CD4-positive, CD25-positive, alpha-beta regulatory T cell (primary cell): Measurements from ENCODE around the gene MYH14. TPM values are rescaled to one million over a fixed set of nuclear protein-coding genes. Genes with fewer than 3 reads are reported as not detected.

ENCODE experiments used
- ATAC-seq, 2 donors: fragments of 150-1000 bp; cut with Tn5 transposase; one replicate each; pipeline ENCODE4 v1.10.0; 2021; ENCODE audit warnings: low read depth in 2 of 2, moderate number of reproducible peaks in 2 of 2, moderate library complexity in 1 of 2
- DNase-seq, 3 donors: peaks; one replicate each; pipeline versions ENCODE4 v3.0.0 to v3.0.0-alpha.2; 2012 to 2022; ENCODE audit warnings: mixed read lengths in 1 of 3
- H3K27ac ChIP-seq: one replicate; pipeline ENCODE4 v1.7.0; 2013; ENCODE audit warnings: mild to moderate bottlenecking, low read length; ENCODE audit not compliant: insufficient read depth, poor library complexity, severe bottlenecking
- H3K27me3 ChIP-seq: one replicate; pipeline ENCODE4 v1.7.0; 2013; ENCODE audit warnings: low read length; ENCODE audit not compliant: control insufficient read depth, insufficient read depth
- H3K36me3 ChIP-seq: one replicate; pipeline ENCODE4 v1.7.0; 2013; ENCODE audit warnings: mild to moderate bottlenecking, low read length, moderate library complexity; ENCODE audit not compliant: control insufficient read depth, insufficient read depth
- H3K4me1 ChIP-seq: 2 replicates; pipeline ENCODE4 v1.7.0; 2013; ENCODE audit warnings: mild to moderate bottlenecking, low read length; ENCODE audit not compliant: insufficient read depth, control insufficient read depth, poor library complexity, severe bottlenecking
- H3K4me3 ChIP-seq: one replicate; pipeline ENCODE4 v1.7.0; 2013; ENCODE audit warnings: low read depth, mild to moderate bottlenecking, low read length, moderate library complexity
- H3K9me3 ChIP-seq, 2 experiments: 1 replicate in 1 of 2; 2 replicates in 1 of 2; pipeline ENCODE4 v1.7.0; 2013; ENCODE audit warnings: low read length in 2 of 2, mild to moderate bottlenecking in 1 of 2, moderate library complexity in 1 of 2; ENCODE audit not compliant: control insufficient read depth in 2 of 2
- H3K27ac Mint-ChIP-seq, 3 donors: one replicate each; pipeline ENCODE4 v1.8.0; 2020 to 2022; ENCODE audit warnings: mild to moderate bottlenecking in 3 of 3, mixed read lengths in 3 of 3, moderate library complexity in 2 of 3
- H3K27me3 Mint-ChIP-seq: one replicate; pipeline ENCODE4 v1.8.0; 2022; ENCODE audit warnings: mild to moderate bottlenecking, mixed read lengths
- H3K36me3 Mint-ChIP-seq: one replicate; pipeline ENCODE4 v1.8.0; 2020; ENCODE audit warnings: mixed read lengths
- H3K4me1 Mint-ChIP-seq, 4 donors: one replicate each; pipeline ENCODE4 v1.8.0; 2020 to 2022; ENCODE audit warnings: mixed read lengths in 4 of 4, mild to moderate bottlenecking in 1 of 4
- H3K4me3 Mint-ChIP-seq, 4 donors: one replicate each; pipeline ENCODE4 v1.8.0; 2020 to 2022; ENCODE audit warnings: mild to moderate bottlenecking in 4 of 4, mixed read lengths in 4 of 4, moderate library complexity in 3 of 4
- H3K9me3 Mint-ChIP-seq, 7 donors: one replicate each; pipeline ENCODE4 v1.8.0; 2020 to 2022; ENCODE audit warnings: mixed read lengths in 7 of 7, mild to moderate bottlenecking in 3 of 7, moderate library complexity in 2 of 7
- polyA plus RNA-seq, 4 donors: library from polyadenylated mRNA; unstranded; fragments of 300-500 nt; fragmentation: Illumina TruSeq; gene quantifications; one replicate each; pipeline ENCODE4 v1.2.3, GENCODE V29; 2021
- total RNA-seq: library from RNA; stranded (reverse); gene quantifications from one replicate; pipeline ENCODE4 v1.2.3, GENCODE V29; 2022

Gene MYH14
- total and polyA plus RNA-seq, 5 donors from 2014 or later, result not detected

- no peaks in the 10 kb centered on the region for H3K4me1 ChIP-seq
- H3K27ac ChIP-seq, result no peak overlapping the region
- H3K36me3 ChIP-seq, result no peaks in the 10 kb centered on the region
- Mint-ChIP-seq H3K27me3 (peaks cover 5% of the 10 kb centered on the region), H3K27ac (no peak overlapping the region), H3K9me3 (peaks cover 0 to 18% (median 6%) of the 10 kb centered on the region in 7 donors), H3K4me3 (no peak overlapping the region), H3K4me1 (no peaks in the 10 kb centered on the region), H3K36me3 (no peaks in the 10 kb centered on the region)
- H3K4me3 ChIP-seq, result no peak overlapping the region
- DNase-seq (no peak), ATAC-seq (no peak)
- H3K27me3 ChIP-seq, result no peaks in the 10 kb centered on the region
- peaks cover 6 to 20% of the 10 kb centered on the region in 2 experiments for H3K9me3 ChIP-seq
These were observed 47.2 kb downstream of the MYH14 start for GRCh38 chr19:50250450-50251136.

GRCh38 chr19:50252111-50252886, 48.9 kb downstream of the MYH14 start:
- H3K4me1 Mint-ChIP-seq, result no peaks in the 10 kb centered on the region
- no peak overlapping the region for H3K27ac Mint-ChIP-seq
- no peak overlapping the region for H3K4me3 ChIP-seq
- no peaks in the 10 kb centered on the region for H3K4me1 ChIP-seq
- no peak for ATAC-seq
- no peaks in the 10 kb centered on the region for H3K36me3 ChIP-seq
- DNase-seq, result peak in 1 of 3 donors; percentile 4
- no peak overlapping the region for H3K27ac ChIP-seq
- no peak overlapping the region for H3K4me3 Mint-ChIP-seq
- H3K36me3 Mint-ChIP-seq, result no peaks in the 10 kb centered on the region
- peaks cover 0 to 18% (median 6%) of the 10 kb centered on the region in 7 donors for H3K9me3 Mint-ChIP-seq
- peaks cover 6 to 20% of the 10 kb centered on the region in 2 experiments for H3K9me3 ChIP-seq
- H3K27me3 ChIP-seq, result no peaks in the 10 kb centered on the region
- H3K27me3 Mint-ChIP-seq, result peaks cover 4% of the 10 kb centered on the region

GRCh38 chr19:50252887-50253268, 49.5 kb downstream of the MYH14 start:
- Mint-ChIP-seq H3K36me3 (no peaks in the 10 kb centered on the region), H3K27me3 (peaks cover 4% of the 10 kb centered on the region), H3K4me1 (no peaks in the 10 kb centered on the region), H3K9me3 (peaks cover 0 to 18% (median 6%) of the 10 kb centered on the region in 7 donors), H3K4me3 (no peak overlapping the region), H3K27ac (no peak overlapping the region)
- H3K36me3 ChIP-seq, result no peaks in the 10 kb centered on the region
- no peak overlapping the region for H3K4me3 ChIP-seq
- H3K9me3 ChIP-seq, result peaks cover 9 to 20% of the 10 kb centered on the region in 2 experiments
- no peak for DNase-seq
- no peaks in the 10 kb centered on the region for H3K4me1 ChIP-seq
- no peak overlapping the region for H3K27ac ChIP-seq
- no peak for ATAC-seq
- H3K27me3 ChIP-seq, result no peaks in the 10 kb centered on the region

DNA sequence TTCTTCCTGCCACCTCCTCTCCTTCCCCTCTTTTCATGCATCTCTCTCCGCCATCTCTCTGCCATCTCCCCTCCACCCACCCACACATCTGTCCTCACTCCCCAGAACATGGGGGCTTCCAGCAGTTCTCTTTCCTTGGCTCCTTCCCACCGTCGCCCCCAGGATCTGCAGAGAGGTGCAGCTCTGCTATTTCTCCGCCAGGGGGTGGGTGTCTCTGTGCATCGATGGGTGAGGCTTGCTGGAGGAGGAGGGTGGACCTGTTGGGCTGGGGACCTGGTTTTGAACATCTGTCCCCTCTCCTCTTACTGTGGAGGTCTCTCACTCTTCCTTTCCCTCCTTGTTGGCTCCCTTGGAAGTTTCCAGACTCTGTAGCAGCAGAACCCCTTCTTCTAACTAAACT, 51.7 kb downstream of the MYH14 start:
- no peak overlapping the region for H3K4me3 ChIP-seq
- no peak overlapping the region for H3K27ac Mint-ChIP-seq
- peaks cover 0 to 18% (median 6%) of the 10 kb centered on the region in 7 donors for H3K9me3 Mint-ChIP-seq
- no peaks in the 10 kb centered on the region for H3K4me1 ChIP-seq
- no peak overlapping the region for H3K27ac ChIP-seq
- H3K36me3 ChIP-seq, result no peaks in the 10 kb centered on the region
- H3K27me3 ChIP-seq, result no peaks in the 10 kb centered on the region
- peaks cover 4% of the 10 kb centered on the region for H3K27me3 Mint-ChIP-seq
- H3K4me1 Mint-ChIP-seq, result no peaks in the 10 kb centered on the region
- no peak overlapping the region for H3K4me3 Mint-ChIP-seq
- ATAC-seq (no peak), DNase-seq (no peak)
- H3K36me3 Mint-ChIP-seq, result no peaks in the 10 kb centered on the region
- H3K9me3 ChIP-seq, result peaks cover 9 to 20% of the 10 kb centered on the region in 2 experiments

DNA sequence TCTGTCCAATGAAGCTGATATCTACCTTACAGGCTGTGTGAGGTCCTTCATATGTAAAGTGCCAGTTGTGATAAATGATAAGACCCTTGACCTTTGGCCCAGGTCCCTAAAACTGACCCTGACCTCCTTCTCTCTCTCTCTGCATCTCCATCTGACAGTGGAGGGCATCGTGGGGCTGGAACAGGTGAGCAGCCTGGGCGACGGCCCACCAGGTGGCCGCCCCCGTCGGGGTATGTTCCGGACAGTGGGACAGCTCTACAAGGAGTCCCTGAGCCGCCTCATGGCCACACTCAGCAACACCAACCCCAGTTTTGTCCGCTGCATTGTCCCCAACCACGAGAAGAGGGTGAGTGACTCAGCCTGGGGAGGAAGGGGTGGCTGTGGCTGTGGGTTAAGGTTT, 53.7 kb downstream of the MYH14 start:
- H3K27me3 ChIP-seq, result no peaks in the 10 kb centered on the region
- no peaks in the 10 kb centered on the region for H3K4me1 ChIP-seq
- H3K9me3 Mint-ChIP-seq, result peaks cover 0 to 18% (median 5%) of the 10 kb centered on the region in 7 donors
- ATAC-seq (no peak), DNase-seq (no peak)
- no peak overlapping the region for H3K27ac ChIP-seq
- H3K36me3 ChIP-seq, result no peaks in the 10 kb centered on the region
- no peak overlapping the region for H3K27ac Mint-ChIP-seq
- peaks cover 9 to 20% of the 10 kb centered on the region in 2 experiments for H3K9me3 ChIP-seq
- H3K4me3 Mint-ChIP-seq, result no peak overlapping the region
- no peak overlapping the region for H3K4me3 ChIP-seq
- H3K27me3 Mint-ChIP-seq, result peaks cover 4% of the 10 kb centered on the region
- H3K4me1 Mint-ChIP-seq, result no peaks in the 10 kb centered on the region
- H3K36me3 Mint-ChIP-seq, result no peaks in the 10 kb centered on the region

GRCh38 chr19:50258918-50259372, 55.5 kb downstream of the MYH14 start:
- no peak for ATAC-seq

DNA sequence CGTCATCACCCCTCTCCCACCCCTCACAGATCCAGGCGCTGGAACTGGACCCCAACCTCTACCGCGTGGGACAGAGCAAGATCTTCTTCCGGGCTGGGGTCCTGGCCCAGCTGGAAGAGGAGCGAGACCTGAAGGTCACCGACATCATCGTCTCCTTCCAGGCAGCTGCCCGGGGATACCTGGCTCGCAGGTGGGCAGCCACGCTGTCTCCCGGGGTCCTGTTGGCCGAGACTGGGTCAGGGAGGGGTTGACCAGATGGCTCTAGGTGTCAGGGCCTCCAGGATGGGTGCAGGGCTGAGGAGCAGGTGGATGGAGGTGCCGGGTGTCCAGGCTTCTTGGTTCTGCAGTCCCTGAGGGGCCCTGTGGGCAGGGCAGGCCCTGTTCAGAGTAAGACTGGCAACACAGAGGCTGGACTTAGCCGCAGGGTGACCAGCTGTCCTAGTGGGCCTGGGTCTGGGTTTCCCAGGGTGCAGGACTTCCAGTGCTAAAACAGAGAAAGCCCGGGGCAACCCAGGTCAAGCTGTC, 58.1 kb downstream of the MYH14 start:
- no peak overlapping the region for H3K27ac Mint-ChIP-seq
- ATAC-seq (no peak), DNase-seq (no peak)
- Histone ChIP-seq H3K27ac (no peak overlapping the region), H3K4me3 (no peak overlapping the region), H3K9me3 (peaks cover 0 to 3% of the 10 kb centered on the region in 2 experiments), H3K27me3 (no peaks in the 10 kb centered on the region), H3K36me3 (no peaks in the 10 kb centered on the region), H3K4me1 (no peaks in the 10 kb centered on the region)
- H3K27me3 Mint-ChIP-seq, result no peaks in the 10 kb centered on the region
- no peaks in the 10 kb centered on the region for H3K36me3 Mint-ChIP-seq
- H3K4me3 Mint-ChIP-seq, result no peak overlapping the region
- peaks cover 0 to 7% (median under 1%) of the 10 kb centered on the region in 4 donors for H3K4me1 Mint-ChIP-seq
- H3K9me3 Mint-ChIP-seq, result peaks cover 0 to 2% (median 0%) of the 10 kb centered on the region in 7 donors

More at GRCh38 chr19:50258918-50259372, 55.5 kb downstream of the MYH14 start:
- no peak for DNase-seq
- Histone ChIP-seq H3K27me3 (no peaks in the 10 kb centered on the region), H3K4me3 (no peak overlapping the region), H3K27ac (no peak overlapping the region), H3K36me3 (no peaks in the 10 kb centered on the region), H3K4me1 (no peaks in the 10 kb centered on the region), H3K9me3 (peaks cover 3 to 4% of the 10 kb centered on the region in 2 experiments)
- Mint-ChIP-seq H3K4me1 (no peaks in the 10 kb centered on the region), H3K27ac (no peak overlapping the region), H3K27me3 (peaks cover 4% of the 10 kb centered on the region), H3K9me3 (peaks cover 0 to 7% (median 4%) of the 10 kb centered on the region in 7 donors), H3K4me3 (no peak overlapping the region), H3K36me3 (no peaks in the 10 kb centered on the region)
